Upper lobe of left lung (tissue), 6 donors: ENCODE measurements around the gene RXRB. TPM values are rescaled to one million over a fixed set of nuclear protein-coding genes. Genes with fewer than 3 reads are reported as not detected.
A peak's percentile ranks its signal among the peaks of the same experiment; 100 is the strongest.

Source experiments
- ATAC-seq, 2 donors: fragments of 200-7000 bp; cut with Tn5 transposase; one replicate each; pipeline ENCODE4 v1.9.1; 2022; ENCODE audit warnings: mild to moderate bottlenecking in 2 of 2, moderate library complexity in 2 of 2; ENCODE audit not compliant: low FRiP score in 2 of 2
- DNase-seq, 2 donors: peaks; one replicate each; pipeline ENCODE4 v3.0.0-alpha.2; 2019 to 2020
- H3K27ac ChIP-seq, 4 donors: fragments of 200-600 bp; sonication (generic); one replicate each; pipeline ENCODE4 v1.5.1; 2016 to 2019
- H3K27me3 ChIP-seq, 4 donors: fragments of 200-600 bp; sonication (generic); one replicate each; pipeline ENCODE4 v1.5.1; 2017 to 2019
- H3K36me3 ChIP-seq, 4 donors: fragments of 200-600 bp; sonication (generic); one replicate each; pipeline ENCODE4 v1.5.1; 2016 to 2019
- H3K4me1 ChIP-seq, 4 donors: fragments of 200-600 bp; sonication (generic); one replicate each; pipeline ENCODE4 v1.5.1; 2018 to 2019
- H3K4me3 ChIP-seq, 4 donors: fragments of 200-600 bp; sonication (generic); one replicate each; pipeline ENCODE4 v1.5.1; 2017 to 2019; ENCODE audit warnings: mild to moderate bottlenecking in 2 of 4, moderate library complexity in 1 of 4
- H3K9me3 ChIP-seq, 4 donors: fragments of 200-600 bp; sonication (generic); one replicate each; pipeline ENCODE4 v1.5.1; 2018 to 2019
- EP300 ChIP-seq, 4 donors: sonication (generic); formaldehyde crosslinking; IDR thresholded peaks; one replicate each; pipeline ENCODE4 v1.5.1; 2017; ENCODE audit warnings: antibody characterized with exemption in 4 of 4, control low read depth in 2 of 4
- POLR2A ChIP-seq, 4 donors: fragments of 450-650 bp; IDR thresholded peaks; one replicate each; pipeline ENCODE4 v1.5.1; 2016 to 2017; ENCODE audit warnings: antibody characterized with exemption in 4 of 4, mild to moderate bottlenecking in 2 of 4
- POLR2AphosphoS5 ChIP-seq, 2 donors: sonication (generic); formaldehyde crosslinking; IDR thresholded peaks; one replicate each; pipeline ENCODE4 v1.5.1; 2017; ENCODE audit warnings: antibody characterized with exemption in 2 of 2
- WGBS, 2 donors: methylation state at CpG; one replicate each; pipeline ENCODE4 v1.1.5; 2017 to 2018; 5-methylcytosine and 5-hydroxymethylcytosine counted together
- total RNA-seq, 6 donors: library from RNA; depleted of rRNA in 4 of 6; stranded (reverse); fragments of >200 nt in 4 of 6; gene quantifications; one replicate each; pipeline versions ENCODE4 v1.1.0 to v1.2.1, GENCODE V29; 2016 to 2021
- TF ChIP-seq, protein P1 (sequence below), 6 experiments: fragments of 450-650 bp in 4 of 6; fragments of 200-600 bp in 2 of 6; sonication (generic) in 2 of 6; IDR thresholded peaks; one replicate each; pipeline ENCODE4 v1.5.1; 2016 to 2019; ENCODE audit warnings: antibody characterized with exemption in 6 of 6
- donor health status: DM: no; HTN: no; CAD: no; lungs with moderate emphysema.
- donor health status: DM: no; HTN: yes; CAD: no; lungs with severe emphysema.

The RXRB gene
- total RNA-seq, 6 donors from 2014 or later, result 19.3 to 67.1 (median 48.4) TPM

GRCh38 chr6:33164665-33165373 is 35.6 kb downstream of the RXRB start:
- TF ChIP-seq POLR2AphosphoS5 (IDR thresholded peaks at IDR 0.05) (no peak), EP300 (IDR thresholded peaks at IDR 0.05) (no peak)
- TF ChIP-seq, protein P1, sequence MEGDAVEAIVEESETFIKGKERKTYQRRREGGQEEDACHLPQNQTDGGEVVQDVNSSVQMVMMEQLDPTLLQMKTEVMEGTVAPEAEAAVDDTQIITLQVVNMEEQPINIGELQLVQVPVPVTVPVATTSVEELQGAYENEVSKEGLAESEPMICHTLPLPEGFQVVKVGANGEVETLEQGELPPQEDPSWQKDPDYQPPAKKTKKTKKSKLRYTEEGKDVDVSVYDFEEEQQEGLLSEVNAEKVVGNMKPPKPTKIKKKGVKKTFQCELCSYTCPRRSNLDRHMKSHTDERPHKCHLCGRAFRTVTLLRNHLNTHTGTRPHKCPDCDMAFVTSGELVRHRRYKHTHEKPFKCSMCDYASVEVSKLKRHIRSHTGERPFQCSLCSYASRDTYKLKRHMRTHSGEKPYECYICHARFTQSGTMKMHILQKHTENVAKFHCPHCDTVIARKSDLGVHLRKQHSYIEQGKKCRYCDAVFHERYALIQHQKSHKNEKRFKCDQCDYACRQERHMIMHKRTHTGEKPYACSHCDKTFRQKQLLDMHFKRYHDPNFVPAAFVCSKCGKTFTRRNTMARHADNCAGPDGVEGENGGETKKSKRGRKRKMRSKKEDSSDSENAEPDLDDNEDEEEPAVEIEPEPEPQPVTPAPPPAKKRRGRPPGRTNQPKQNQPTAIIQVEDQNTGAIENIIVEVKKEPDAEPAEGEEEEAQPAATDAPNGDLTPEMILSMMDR (IDR thresholded peaks at IDR 0.05), result no peak
- ATAC-seq (no peak), DNase-seq (no peak)
- no peaks in the 10 kb centered on the region for H3K36me3 ChIP-seq
- no peaks in the 10 kb centered on the region for H3K27me3 ChIP-seq
- 64 to 69% methylated on average over 14 of the region's 14 CpGs for WGBS, 2 donors
- H3K4me3 ChIP-seq, result no peak overlapping the region
- H3K27ac ChIP-seq, result no peak overlapping the region
- H3K4me1 ChIP-seq, result peaks cover 14 to 18% (median 16%) of the 10 kb centered on the region in 4 donors
- no peaks in the 10 kb centered on the region for H3K9me3 ChIP-seq

DNA sequence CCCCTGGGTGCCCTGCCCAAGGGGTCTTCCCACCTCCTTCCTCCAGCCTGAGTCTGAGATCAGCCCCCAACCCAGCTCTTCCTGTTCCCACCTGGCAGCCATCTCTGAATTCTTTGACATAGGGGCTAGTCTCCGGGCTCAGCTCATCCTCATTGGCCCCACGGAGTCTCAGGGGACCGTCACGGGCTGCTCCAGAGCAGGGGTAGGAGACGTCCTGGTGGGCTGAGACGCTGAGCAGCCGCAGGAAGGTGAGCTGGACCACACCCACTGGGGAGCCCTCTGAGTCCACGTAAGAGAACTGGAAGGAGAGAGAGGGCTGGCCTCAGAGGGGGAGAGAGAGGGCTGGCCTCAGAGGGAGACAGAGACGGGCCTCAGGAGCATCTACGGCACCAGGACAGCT is 36.3 kb downstream of the RXRB start:
- no peaks in the 10 kb centered on the region for H3K9me3 ChIP-seq
- DNase-seq (no peak), ATAC-seq (no peak)
- H3K4me3 ChIP-seq, result no peak overlapping the region
- H3K27ac ChIP-seq, result no peak overlapping the region
- H3K27me3 ChIP-seq, result no peaks in the 10 kb centered on the region
- WGBS, 2 donors, result 67 to 73% methylated on average over 6 to 9 of the region's 10 CpGs
- no peaks in the 10 kb centered on the region for H3K36me3 ChIP-seq
- TF ChIP-seq POLR2A (IDR thresholded peaks at IDR 0.05) (no peak), EP300 (IDR thresholded peaks at IDR 0.05) (no peak), POLR2AphosphoS5 (IDR thresholded peaks at IDR 0.05) (no peak)
- TF ChIP-seq, protein P1 (IDR thresholded peaks at IDR 0.05), result no peak
- peaks cover 14 to 18% (median 16%) of the 10 kb centered on the region in 4 donors for H3K4me1 ChIP-seq

- DNase-seq, result peak in 1 of 2 donors; percentile 70
Measured at GRCh38 chr6:33163540-33163939, 36.9 kb downstream of the RXRB start.

GRCh38 chr6:33161354-33162331 is 38.8 kb downstream of the RXRB start:
- peaks cover 14 to 18% (median 16%) of the 10 kb centered on the region in 4 donors for H3K4me1 ChIP-seq
- H3K36me3 ChIP-seq, result no peaks in the 10 kb centered on the region
- TF ChIP-seq, protein P1 (IDR thresholded peaks at IDR 0.05), result peak; percentile 93 to 96 (median 94)
- TF ChIP-seq EP300 (IDR thresholded peaks at IDR 0.05), result no peak
- no peaks in the 10 kb centered on the region for H3K9me3 ChIP-seq
- peak; percentile 93 to 97 for ATAC-seq
- WGBS, 2 donors, result 7 to 8% methylated on average over 22 to 52 of the region's 58 CpGs
- H3K27ac ChIP-seq, result peak overlapping the region; percentile 11 to 70 (median 40)
- H3K27me3 ChIP-seq, result no peaks in the 10 kb centered on the region
- peak overlapping the region; percentile 31 to 58 (median 53) for H3K4me3 ChIP-seq
- peak; percentile 88 to 97 for DNase-seq

More at GRCh38 chr6:33163540-33163939, 36.9 kb downstream of the RXRB start:
- no peaks in the 10 kb centered on the region for H3K36me3 ChIP-seq
- no peak for ATAC-seq
- H3K4me1 ChIP-seq, result peaks cover 14 to 18% (median 16%) of the 10 kb centered on the region in 4 donors
- no peak overlapping the region for H3K27ac ChIP-seq
- H3K4me3 ChIP-seq, result no peak overlapping the region
- 77 to 80% methylated on average over 2 to 10 of the region's 10 CpGs for WGBS, 2 donors
- H3K27me3 ChIP-seq, result no peaks in the 10 kb centered on the region
- H3K9me3 ChIP-seq, result no peaks in the 10 kb centered on the region
- TF ChIP-seq POLR2AphosphoS5 (IDR thresholded peaks at IDR 0.05) (no peak), POLR2A (IDR thresholded peaks at IDR 0.05) (no peak)
- TF ChIP-seq, protein P1 (IDR thresholded peaks at IDR 0.05), result no peak
